ENCODE measurements around the gene MSX1. TPM values are rescaled to one million over a fixed set of nuclear protein-coding genes. Genes with fewer than 3 reads are reported as not detected.

Gene MSX1
- total and polyA plus RNA-seq, 2 donors (not counting 3 experiments of a cell fraction or from before 2014, with no cell fraction given): 5.0 to 6.2 TPM

- no peaks in the 10 kb centered on the region for H3K9me1 ChIP-seq (replicated peaks; ENCODE audit: control insufficient read depth, extremely low read depth, insufficient read depth, low read length)
Observed at GRCh38 chr4:4867375-4868039, 8.0 kb downstream of the MSX1 start.

More at GRCh38 chr4:4867375-4868039, 8.0 kb downstream of the MSX1 start:
- Histone ChIP-seq H3K4me3 (replicated peaks in 1 of 3; ENCODE audit: insufficient read depth in 1 of 3, low read depth in 1 of 3, low read length in 3 of 3) (no peak overlapping the region), H3K4me2 (ENCODE audit: insufficient read depth, low read length) (no peak overlapping the region), H3K27ac (ENCODE audit: insufficient read depth, low read depth, low read length) (no peak overlapping the region), H3K79me2 (ENCODE audit: control insufficient read depth, insufficient read depth, low read length) (no peaks in the 10 kb centered on the region), H3K4me1 (ENCODE audit: control insufficient read depth, extremely low read depth, insufficient read depth, low read length) (no peaks in the 10 kb centered on the region), H3K9ac (replicated peaks; ENCODE audit: extremely low read depth, insufficient read depth, low read length) (no peak overlapping the region), H3K9me3 (replicated peaks; ENCODE audit: control insufficient read depth, insufficient read depth, low read length) (no peaks in the 10 kb centered on the region), H4K20me1 (replicated peaks; ENCODE audit: control insufficient read depth, extremely low read depth, insufficient read depth, low read length) (no peaks in the 10 kb centered on the region), H2AFZ (ENCODE audit: low read depth, low read length) (no peak overlapping the region), H3K27me3 (ENCODE audit: control insufficient read depth in 2 of 2, insufficient read depth in 2 of 2, low read length in 2 of 2) (peaks cover 83 to 91% of the 10 kb centered on the region in 2 experiments), H3K36me3 (ENCODE audit: control insufficient read depth in 2 of 2, extremely low read depth in 1 of 2, insufficient read depth in 2 of 2, low read length in 2 of 2) (no peaks in the 10 kb centered on the region)
- TF ChIP-seq EZH2 (IDR thresholded peaks at IDR 0.05; ENCODE audit: borderline replicate concordance, low read depth, low read length, severe bottlenecking): peak; percentile 29
- TF ChIP-seq MYC (IDR thresholded peaks at IDR 0.05; ENCODE audit: low read depth, low read length): no peak
- peak in 1 of 2 donors; percentile 31 for TF ChIP-seq CTCF (IDR thresholded peaks at IDR 0.05; ENCODE audit: extremely low read depth in 1 of 2, insufficient read depth in 1 of 2, low read depth in 1 of 2, low read length in 2 of 2)
- no peak for TF ChIP-seq MAX (IDR thresholded peaks at IDR 0.05; ENCODE audit: insufficient read depth, insufficient read length)
- no peak for TF ChIP-seq GATA2 (IDR thresholded peaks at IDR 0.05; ENCODE audit: insufficient read depth, insufficient read length, low read depth, low read length)
- TF ChIP-seq POLR2AphosphoS5 (IDR thresholded peaks at IDR 0.05; ENCODE audit: insufficient read depth, low read depth, low read length): no peak
- no peak for FAIRE-seq
- POLR2A ChIA-PET: no interaction called here
- BruUV-seq (replicated peaks): no TSS peak
- DNase-seq (ENCODE audit: low read depth, low spot score): no peak
- intact Hi-C loops (cut with micrococcal nuclease): loop anchor here (10.0 kb wide), 1 partner anchor 203 kb away; no protein-coding TSS in a partner anchor
- CTCF ChIA-PET: interaction anchor here (0.6 kb wide), 1 partner anchor 270 kb away, joined by 4 read pairs; no protein-coding TSS in a partner anchor
- dilution Hi-C loops (cut with MboI; ENCODE audit: extremely low pct_ligation_motif_present, low sequenced_read_pairs): no loop called here
